ENCODE results near the gene LY86. TPM values are rescaled to one million over a fixed set of nuclear protein-coding genes. Genes with fewer than 3 reads are reported as not detected.
A peak's percentile ranks its signal among the peaks of the same experiment; 100 is the strongest.

The LY86 gene
- total RNA-seq, 1 donor from 2014 or later: not detected

GRCh38 chr6:6654599-6655575 lies 66.4 kb downstream of the LY86 start:
- TF ChIP-seq, protein P1, sequence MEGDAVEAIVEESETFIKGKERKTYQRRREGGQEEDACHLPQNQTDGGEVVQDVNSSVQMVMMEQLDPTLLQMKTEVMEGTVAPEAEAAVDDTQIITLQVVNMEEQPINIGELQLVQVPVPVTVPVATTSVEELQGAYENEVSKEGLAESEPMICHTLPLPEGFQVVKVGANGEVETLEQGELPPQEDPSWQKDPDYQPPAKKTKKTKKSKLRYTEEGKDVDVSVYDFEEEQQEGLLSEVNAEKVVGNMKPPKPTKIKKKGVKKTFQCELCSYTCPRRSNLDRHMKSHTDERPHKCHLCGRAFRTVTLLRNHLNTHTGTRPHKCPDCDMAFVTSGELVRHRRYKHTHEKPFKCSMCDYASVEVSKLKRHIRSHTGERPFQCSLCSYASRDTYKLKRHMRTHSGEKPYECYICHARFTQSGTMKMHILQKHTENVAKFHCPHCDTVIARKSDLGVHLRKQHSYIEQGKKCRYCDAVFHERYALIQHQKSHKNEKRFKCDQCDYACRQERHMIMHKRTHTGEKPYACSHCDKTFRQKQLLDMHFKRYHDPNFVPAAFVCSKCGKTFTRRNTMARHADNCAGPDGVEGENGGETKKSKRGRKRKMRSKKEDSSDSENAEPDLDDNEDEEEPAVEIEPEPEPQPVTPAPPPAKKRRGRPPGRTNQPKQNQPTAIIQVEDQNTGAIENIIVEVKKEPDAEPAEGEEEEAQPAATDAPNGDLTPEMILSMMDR (IDR thresholded peaks at IDR 0.05; ENCODE audit: insufficient read depth, low read length, severe bottlenecking): no peak
- FAIRE-seq: no peak
- Histone ChIP-seq H3K4me3 (ENCODE audit: low read depth, low read length) (no peak overlapping the region), H3K27me3 (ENCODE audit: control insufficient read depth, insufficient read depth, low read length) (peaks cover 1% of the 10 kb centered on the region), H3K36me3 (ENCODE audit: control insufficient read depth, insufficient read depth, low read length) (no peaks in the 10 kb centered on the region)
- no peak for DNase-seq (ENCODE audit: low read depth)

DNA sequence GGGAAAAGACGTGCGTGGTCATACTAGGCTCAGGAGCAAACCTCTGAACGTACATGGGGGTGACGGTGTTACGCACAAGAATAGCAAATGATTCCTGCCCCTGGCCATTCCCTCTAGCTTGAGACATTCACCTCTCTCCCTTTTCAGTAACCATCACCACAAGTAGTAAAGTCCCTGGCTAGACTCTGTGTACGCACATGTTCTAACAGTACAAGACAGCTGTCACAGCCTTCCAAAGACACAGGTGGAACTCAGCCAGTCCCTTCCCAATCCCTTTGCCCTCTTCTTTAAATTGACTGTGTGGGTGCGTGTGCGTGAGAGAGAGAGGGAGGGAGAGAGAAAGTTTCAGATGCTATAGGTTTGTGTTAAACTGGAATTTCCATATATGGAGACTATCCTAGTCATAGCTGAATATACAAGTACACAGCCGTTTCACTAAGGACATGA lies 67.3 kb downstream of the LY86 start:
- Histone ChIP-seq H3K4me3 (ENCODE audit: low read depth, low read length) (no peak overlapping the region), H3K27me3 (ENCODE audit: control insufficient read depth, insufficient read depth, low read length) (peaks cover 1% of the 10 kb centered on the region), H3K36me3 (ENCODE audit: control insufficient read depth, insufficient read depth, low read length) (no peaks in the 10 kb centered on the region)
- TF ChIP-seq, protein P1 (IDR thresholded peaks at IDR 0.05; ENCODE audit: insufficient read depth, low read length, severe bottlenecking): no peak
- DNase-seq (ENCODE audit: low read depth): no peak
- no peak for FAIRE-seq

DNA sequence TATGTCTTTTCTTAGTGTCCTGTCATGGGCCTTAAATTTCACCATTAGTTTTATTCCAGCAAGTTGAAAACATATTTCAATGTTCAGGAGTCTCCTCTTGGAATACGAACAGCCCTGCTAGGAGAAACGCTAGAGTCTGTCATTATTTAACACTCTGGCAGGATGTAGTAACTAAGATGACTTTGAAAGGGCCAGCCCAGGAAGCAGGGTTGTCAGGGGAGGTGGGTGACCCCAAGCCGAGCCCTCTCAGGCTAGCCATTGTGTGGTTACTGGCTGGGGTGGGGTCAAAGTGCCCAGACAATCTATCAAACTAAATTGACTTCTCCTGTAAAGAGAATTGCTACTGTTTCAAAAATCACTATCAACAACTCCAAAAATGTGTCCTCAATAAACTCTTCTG lies 67.8 kb downstream of the LY86 start:
- TF ChIP-seq, protein P1 (IDR thresholded peaks at IDR 0.05; ENCODE audit: insufficient read depth, low read length, severe bottlenecking): no peak
- H3K36me3 ChIP-seq (ENCODE audit: control insufficient read depth, insufficient read depth, low read length): no peaks in the 10 kb centered on the region
- peaks cover 1% of the 10 kb centered on the region for H3K27me3 ChIP-seq (ENCODE audit: control insufficient read depth, insufficient read depth, low read length)
- DNase-seq (ENCODE audit: low read depth): no peak
- FAIRE-seq: no peak
- no peak overlapping the region for H3K4me3 ChIP-seq (ENCODE audit: low read depth, low read length)

- TF ChIP-seq, protein P1 (IDR thresholded peaks at IDR 0.05; ENCODE audit: insufficient read depth, low read length, severe bottlenecking): no peak
- FAIRE-seq (peak; percentile 93), DNase-seq (ENCODE audit: low read depth) (no peak)
- H3K36me3 ChIP-seq (ENCODE audit: control insufficient read depth, insufficient read depth, low read length): no peaks in the 10 kb centered on the region
- H3K4me3 ChIP-seq (ENCODE audit: low read depth, low read length): no peak overlapping the region
- H3K27me3 ChIP-seq (ENCODE audit: control insufficient read depth, insufficient read depth, low read length): peaks cover 1% of the 10 kb centered on the region
Measured at GRCh38 chr6:6657085-6657819, 68.7 kb downstream of the LY86 start.

- no peak for DNase-seq (ENCODE audit: low read depth)
- TF ChIP-seq, protein P1 (IDR thresholded peaks at IDR 0.05; ENCODE audit: insufficient read depth, low read length, severe bottlenecking): no peak
- Histone ChIP-seq H3K4me3 (ENCODE audit: low read depth, low read length) (no peak overlapping the region), H3K36me3 (ENCODE audit: control insufficient read depth, insufficient read depth, low read length) (no peaks in the 10 kb centered on the region), H3K27me3 (ENCODE audit: control insufficient read depth, insufficient read depth, low read length) (peaks cover 1% of the 10 kb centered on the region)
- no peak for FAIRE-seq
Measured at GRCh38 chr6:6657820-6658217, 69.3 kb downstream of the LY86 start.
